ENCODE results near the gene UQCC5.

- no peak for TF ChIP-seq CTCF (IDR thresholded peaks at IDR 0.05)
- no peak for TF ChIP-seq POLR2AphosphoS5 (IDR thresholded peaks at IDR 0.05)
- no peak for TF ChIP-seq POLR2A (IDR thresholded peaks at IDR 0.05)
Observed at GRCh38 chr3:52537165-52537620, 788 bp downstream of the UQCC5 start.

All from stomach (tissue), 4 donors.